IMR-90 (cell line): ENCODE data around the gene VIPR2. TPM values are rescaled to one million over a fixed set of nuclear protein-coding genes. Genes with fewer than 3 reads are reported as not detected.

Source experiments
- ATAC-seq: fragments of 200-7000 bp; cut with Tn5 transposase; 2 replicates; pipeline ENCODE4 v1.9.1; 2020; ENCODE audit warnings: low read depth, mild to moderate bottlenecking, moderate library complexity
- BruUV-seq: library from RNA; stranded (reverse); fragments of 400-500 nt; replicated peaks from 2 replicates; lab custom pipeline; 2021; lab: Mats Ljungman, UMichigan
- CTCF ChIA-PET: fragments of 300-600 bp; formaldehyde crosslinking; extraction: SDS; loops from one replicate; lab custom pipeline; 2021; ENCODE audit warnings: antibody characterized with exemption; lab: Yijun Ruan, JAX
- POLR2A ChIA-PET: fragments of 300-600 bp; sonication (Branson Sonifier 250); formaldehyde crosslinking; loops from one replicate; lab custom pipeline; 2022; ENCODE audit warnings: antibody characterized with exemption; ENCODE audit not compliant: unreplicated experiment; lab: Charles Lee
- DNase-seq: peaks from one replicate; pipeline ENCODE4 v3.0.0; 2013
- H2AFZ ChIP-seq: replicated peaks from 2 replicates; pipeline ENCODE3; 2013; ENCODE audit warnings: low read length, mild to moderate bottlenecking; ENCODE audit not compliant: poor library complexity
- H2AK5ac ChIP-seq: 2 replicates; pipeline ENCODE4 v1.6.1; 2013; ENCODE audit warnings: low read depth, low read length, inconsistent platforms
- H2AK9ac ChIP-seq: replicated peaks from 2 replicates; pipeline ENCODE3; 2013; ENCODE audit warnings: mild to moderate bottlenecking, low read depth, low read length, moderate library complexity; ENCODE audit not compliant: poor library complexity
- H2BK120ac ChIP-seq: 2 replicates; pipeline ENCODE4 v1.6.1; 2013; ENCODE audit warnings: low read depth, low read length, inconsistent platforms
- H2BK15ac ChIP-seq: 3 replicates; pipeline ENCODE4 v1.6.1; 2013; ENCODE audit warnings: low read depth, low read length, inconsistent platforms
- H2BK20ac ChIP-seq: 2 replicates; pipeline ENCODE4 v1.6.1; 2013; ENCODE audit warnings: low read depth, mild to moderate bottlenecking, inconsistent platforms, low read length, moderate library complexity
- H2BK5ac ChIP-seq: 2 replicates; pipeline ENCODE4 v1.6.1; 2013; ENCODE audit warnings: mild to moderate bottlenecking, low read depth, low read length, inconsistent platforms; ENCODE audit not compliant: poor library complexity, severe bottlenecking
- H3K14ac ChIP-seq: replicated peaks from 2 replicates; pipeline ENCODE4 v1.6.1; 2013; ENCODE audit warnings: low read depth, low read length, inconsistent platforms
- H3K18ac ChIP-seq: 2 replicates; pipeline ENCODE4 v1.6.1; 2013; ENCODE audit warnings: low read depth, low read length, control low read depth
- H3K23ac ChIP-seq: 2 replicates; pipeline ENCODE4 v1.6.1; 2013; ENCODE audit warnings: low read depth, low read length, inconsistent platforms
- H3K27ac ChIP-seq: 2 replicates; pipeline ENCODE4 v1.5.1; 2013; ENCODE audit warnings: mild to moderate bottlenecking, control low read depth, low read length; ENCODE audit not compliant: insufficient read depth
- H3K27me3 ChIP-seq: 2 replicates; pipeline ENCODE4 v1.6.1; 2013; ENCODE audit warnings: low read length; ENCODE audit not compliant: control insufficient read depth, insufficient read depth
- H3K36me3 ChIP-seq: 2 replicates; pipeline ENCODE4 v1.6.1; 2013; ENCODE audit warnings: low read length, mixed read lengths; ENCODE audit not compliant: control insufficient read depth, insufficient read depth
- H3K4ac ChIP-seq: 2 replicates; pipeline ENCODE4 v1.6.1; 2013; ENCODE audit warnings: low read depth, low read length, inconsistent platforms
- H3K4me1 ChIP-seq: 2 replicates; pipeline ENCODE4 v1.6.1; 2013; ENCODE audit warnings: low read length, mixed read lengths; ENCODE audit not compliant: control insufficient read depth, insufficient read depth
- H3K4me2 ChIP-seq: 2 replicates; pipeline ENCODE4 v1.6.1; 2013; ENCODE audit warnings: low read depth, mild to moderate bottlenecking, control low read depth, low read length, moderate library complexity
- H3K4me3 ChIP-seq: 2 replicates; pipeline ENCODE4 v1.5.1; 2013; ENCODE audit warnings: low read depth, mild to moderate bottlenecking, control low read depth, low read length, moderate library complexity; ENCODE audit not compliant: insufficient read depth
- H3K56ac ChIP-seq: 2 replicates; pipeline ENCODE4 v1.6.1; 2013; ENCODE audit warnings: low read length, inconsistent platforms; ENCODE audit not compliant: insufficient read depth; ENCODE audit errors: extremely low read depth
- H3K79me1 ChIP-seq, 2 experiments: 2 replicates each; pipeline ENCODE4 v1.6.1; 2013; ENCODE audit warnings: low read length in 2 of 2, inconsistent platforms in 1 of 2, low read depth in 1 of 2
- H3K9ac ChIP-seq: 2 replicates; pipeline ENCODE4 v1.6.1; 2013; ENCODE audit warnings: low read depth, low read length, control low read depth
- H3K9me1 ChIP-seq: 2 replicates; pipeline ENCODE4 v1.6.1; 2013; ENCODE audit warnings: low read length, inconsistent platforms; ENCODE audit not compliant: insufficient read depth
- H3K9me3 ChIP-seq: 2 replicates; pipeline ENCODE4 v1.6.1; 2013; ENCODE audit warnings: low read length; ENCODE audit not compliant: control insufficient read depth, insufficient read depth
- H4K20me1 ChIP-seq: 2 replicates; pipeline ENCODE4 v1.6.1; 2013; ENCODE audit warnings: low read length, inconsistent platforms; ENCODE audit not compliant: insufficient read depth
- H4K5ac ChIP-seq: 2 replicates; pipeline ENCODE4 v1.6.1; 2013; ENCODE audit warnings: mild to moderate bottlenecking, low read depth, low read length, control low read depth
- H4K8ac ChIP-seq, 2 experiments: 2 replicates each; pipeline ENCODE4 v1.6.1; 2013; ENCODE audit warnings: low read depth in 2 of 2, low read length in 2 of 2, control low read depth in 1 of 2, inconsistent platforms in 1 of 2
- H4K91ac ChIP-seq: 2 replicates; pipeline ENCODE4 v1.6.1; 2013; ENCODE audit warnings: low read depth, low read length, inconsistent platforms; ENCODE audit not compliant: insufficient read depth
- BHLHE40 ChIP-seq: fragments of 150-350 bp; IDR thresholded peaks from 2 replicates; pipeline ENCODE4 v1.6.1; 2016; ENCODE audit warnings: mild to moderate bottlenecking, low read depth, low read length
- CTCF ChIP-seq: conservative IDR thresholded peaks from 2 replicates; pipeline ENCODE4 v1.5.1; 2012; ENCODE audit warnings: mild to moderate bottlenecking, low read depth, low read length, improper control_type of control experiment
- ELK1 ChIP-seq: fragments of 150-350 bp; IDR thresholded peaks from 2 replicates; pipeline ENCODE4 v1.6.1; 2016; ENCODE audit warnings: low read depth, mild to moderate bottlenecking, low read length, moderate library complexity, borderline replicate concordance
- NFE2L2 ChIP-seq: fragments of 150-350 bp; IDR thresholded peaks from 2 replicates; pipeline ENCODE4 v1.6.1; 2016; ENCODE audit warnings: low read depth, mild to moderate bottlenecking, low read length
- RAD21 ChIP-seq: IDR thresholded peaks from 2 replicates; pipeline ENCODE4 v1.6.1; 2012; ENCODE audit warnings: low read length, improper control_type of control experiment
- RCOR1 ChIP-seq: IDR thresholded peaks from 2 replicates; pipeline ENCODE4 v1.6.1; 2012; ENCODE audit warnings: mild to moderate bottlenecking, low read length, improper control_type of control experiment; ENCODE audit not compliant: insufficient replicate concordance
- USF2 ChIP-seq: fragments of 150-350 bp; IDR thresholded peaks from 2 replicates; pipeline ENCODE4 v1.6.1; 2017; ENCODE audit warnings: mild to moderate bottlenecking, antibody characterized with exemption, low read length, low read depth
- WGBS, 2 experiments: methylation state at CpG; one replicate each; pipeline versions ENCODE4 v1.1.5 to v1.1.7; 2013; ENCODE audit warnings: missing lambda C conversion rate in 2 of 2; ENCODE audit not compliant: insufficient read length in 1 of 2; ENCODE audit errors: extremely low coverage in 2 of 2; 5-methylcytosine and 5-hydroxymethylcytosine counted together
- dilution Hi-C: fragments of 300-500 bp; cut with HindIII; formaldehyde crosslinking; loops from one replicate; pipeline ENCODE4 v1.14.3; 2018; ENCODE audit warnings: low sequenced_read_pairs; ENCODE audit not compliant: unreplicated experiment
- in situ Hi-C: fragments of 300-500 bp; cut with MboI; formaldehyde crosslinking; loops from 3 replicates; pipeline ENCODE4 v1.14.3; 2019; ENCODE audit warnings: low sequenced_read_pairs, inconsistent platforms, mixed read lengths
- intact Hi-C: fragments of 100-400 bp; cut with micrococcal nuclease; formaldehyde crosslinking; loops from 2 replicates; pipeline ENCODE4 v1.10.0; 2022
- polyA plus RNA-seq, 3 experiments: library from polyadenylated mRNA; depleted of rRNA; stranded (reverse); fragments of >200 nt; gene quantifications; 2 replicates each; pipeline ENCODE4 v1.2.3, GENCODE V29; 2012; ENCODE audit warnings: low replicate concordance in 1 of 3
- total RNA-seq: library from RNA; depleted of rRNA; stranded (reverse); fragments of >200 nt; gene quantifications from 2 replicates; pipeline ENCODE4 v1.2.3, GENCODE V29; 2012

The VIPR2 gene
- total and polyA plus RNA-seq, 2 of the 4 experiments (the other 2 are of a cell fraction), result not detected

- Histone ChIP-seq H3K23ac (no peak overlapping the region), H2BK15ac (no peak overlapping the region), H2BK20ac (no peak overlapping the region), H3K4me3 (no peak overlapping the region), H4K5ac (no peak overlapping the region), H3K14ac (no peak overlapping the region), H2AFZ (no peak overlapping the region), H3K18ac (no peak overlapping the region), H3K27ac (no peak overlapping the region), H3K9me3 (peaks cover 62% of the 10 kb centered on the region), H3K4me1 (no peaks in the 10 kb centered on the region), H4K91ac (no peak overlapping the region), H2AK9ac (no peak overlapping the region), H2AK5ac (no peak overlapping the region), H3K9ac (no peak overlapping the region), H4K20me1 (no peaks in the 10 kb centered on the region), H3K27me3 (no peaks in the 10 kb centered on the region), H2BK5ac (no peak overlapping the region), H3K4ac (no peak overlapping the region), H3K36me3 (no peaks in the 10 kb centered on the region), H2BK120ac (no peak overlapping the region), H4K8ac (no peak overlapping the region), H3K4me2 (no peak overlapping the region), H3K79me1 (no peaks in the 10 kb centered on the region), H3K9me1 (no peaks in the 10 kb centered on the region), H3K56ac (no peak overlapping the region)
- POLR2A ChIA-PET, result no interaction called here
- BruUV-seq, result no TSS peak
- CTCF ChIA-PET, result no interaction called here
- intact Hi-C loops (no loop called here), in situ Hi-C loops (no loop called here), dilution Hi-C loops (no loop called here)
- no peak for DNase-seq
- no peak for TF ChIP-seq ELK1
- TF ChIP-seq CTCF, result no peak
- no peak for TF ChIP-seq RAD21
- TF ChIP-seq USF2, result no peak
- no peak for TF ChIP-seq RCOR1
- no peak for TF ChIP-seq NFE2L2
- TF ChIP-seq BHLHE40, result no peak
- WGBS, 2 experiments, result 38% methylated on average over 2 of the region's 31 CpGs; no CpG with 5 or more reads in 1 of the 2 experiments
- ATAC-seq, result no peak
Measured at GRCh38 chr7:159093351-159093971, 51.2 kb downstream of the VIPR2 start.
